HFFc6 (cell line): ENCODE measurements around the gene USH2A. TPM values are rescaled to one million over a fixed set of nuclear protein-coding genes. Genes with fewer than 3 reads are reported as not detected.
A peak's percentile ranks its signal among the peaks of the same experiment; 100 is the strongest.

Experiments used
- DNase-seq: peaks from one replicate; pipeline ENCODE4 v3.0.0-alpha.2; 2018
- H3K27ac Mint-ChIP-seq: 2 replicates; pipeline ENCODE4 v1.8.0; 2020; ENCODE audit warnings: mild to moderate bottlenecking, mixed read lengths
- H3K27me3 Mint-ChIP-seq: 2 replicates; pipeline ENCODE4 v1.8.0; 2021; ENCODE audit warnings: mild to moderate bottlenecking, moderate library complexity, mixed read lengths; ENCODE audit not compliant: insufficient read depth
- H3K36me3 Mint-ChIP-seq: 2 replicates; pipeline ENCODE4 v1.8.0; 2021; ENCODE audit warnings: low read depth, mixed read lengths
- H3K4me1 Mint-ChIP-seq: 2 replicates; pipeline ENCODE4 v1.8.0; 2020; ENCODE audit warnings: low read depth, mixed read lengths
- H3K4me3 Mint-ChIP-seq: 2 replicates; pipeline ENCODE4 v1.8.0; 2020; ENCODE audit warnings: mild to moderate bottlenecking, moderate library complexity, mixed read lengths
- H3K9me3 Mint-ChIP-seq: 2 replicates; pipeline ENCODE4 v1.8.0; 2020; ENCODE audit warnings: mild to moderate bottlenecking, mixed read lengths
- total RNA-seq, 6 experiments: library from RNA; stranded (reverse); fragmentation: NEBNext Ultra II Directional; extraction: Animal tissue kit (Norgen Biotek cat#: 25700); gene quantifications; 2 replicates in 1 of 6; 3 replicates in 5 of 6; pipeline ENCODE4 v1.2.3, GENCODE V29; 2021
- TF ChIP-seq, protein P1 (sequence below): fragments of 200-600 bp; sonication (generic); IDR thresholded peaks from 2 replicates; pipeline ENCODE4 v1.5.0; 2021; ENCODE audit warnings: antibody characterized with exemption, mild to moderate bottlenecking

Gene USH2A
- total RNA-seq, 6 experiments from 2014 or later = 0.02 to 0.07 (median 0.04) TPM

DNA sequence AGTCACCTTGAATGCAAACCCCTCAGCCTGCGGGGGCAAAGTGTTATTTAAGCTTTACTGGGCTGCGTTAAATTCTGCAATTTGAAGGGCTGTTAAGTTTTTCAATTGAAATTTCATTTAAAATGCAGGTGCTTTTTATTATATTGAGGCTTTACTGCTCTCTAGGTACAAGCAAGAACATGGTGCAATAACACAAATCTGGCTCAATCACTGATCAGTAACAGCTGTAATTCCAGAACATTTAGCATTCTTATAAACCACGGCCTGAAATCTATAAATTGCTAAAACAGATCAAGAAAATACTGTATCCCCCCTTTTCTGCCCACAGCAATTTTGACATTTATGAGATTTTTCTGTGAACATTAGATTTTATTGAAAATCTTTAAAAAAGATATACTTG lies 533.4 kb downstream of the USH2A start:
- H3K9me3 Mint-ChIP-seq = no peaks in the 10 kb centered on the region
- H3K4me3 Mint-ChIP-seq = peak overlapping the region; percentile 73; the same call in 1 of the 2 replicates
- TF ChIP-seq, protein P1, sequence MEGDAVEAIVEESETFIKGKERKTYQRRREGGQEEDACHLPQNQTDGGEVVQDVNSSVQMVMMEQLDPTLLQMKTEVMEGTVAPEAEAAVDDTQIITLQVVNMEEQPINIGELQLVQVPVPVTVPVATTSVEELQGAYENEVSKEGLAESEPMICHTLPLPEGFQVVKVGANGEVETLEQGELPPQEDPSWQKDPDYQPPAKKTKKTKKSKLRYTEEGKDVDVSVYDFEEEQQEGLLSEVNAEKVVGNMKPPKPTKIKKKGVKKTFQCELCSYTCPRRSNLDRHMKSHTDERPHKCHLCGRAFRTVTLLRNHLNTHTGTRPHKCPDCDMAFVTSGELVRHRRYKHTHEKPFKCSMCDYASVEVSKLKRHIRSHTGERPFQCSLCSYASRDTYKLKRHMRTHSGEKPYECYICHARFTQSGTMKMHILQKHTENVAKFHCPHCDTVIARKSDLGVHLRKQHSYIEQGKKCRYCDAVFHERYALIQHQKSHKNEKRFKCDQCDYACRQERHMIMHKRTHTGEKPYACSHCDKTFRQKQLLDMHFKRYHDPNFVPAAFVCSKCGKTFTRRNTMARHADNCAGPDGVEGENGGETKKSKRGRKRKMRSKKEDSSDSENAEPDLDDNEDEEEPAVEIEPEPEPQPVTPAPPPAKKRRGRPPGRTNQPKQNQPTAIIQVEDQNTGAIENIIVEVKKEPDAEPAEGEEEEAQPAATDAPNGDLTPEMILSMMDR = no peak
- H3K4me1 Mint-ChIP-seq = peaks cover 49% of the 10 kb centered on the region
- H3K27me3 Mint-ChIP-seq = no peaks in the 10 kb centered on the region
- DNase-seq = no peak
- H3K36me3 Mint-ChIP-seq = no peaks in the 10 kb centered on the region
- no peak overlapping the region for H3K27ac Mint-ChIP-seq

DNA sequence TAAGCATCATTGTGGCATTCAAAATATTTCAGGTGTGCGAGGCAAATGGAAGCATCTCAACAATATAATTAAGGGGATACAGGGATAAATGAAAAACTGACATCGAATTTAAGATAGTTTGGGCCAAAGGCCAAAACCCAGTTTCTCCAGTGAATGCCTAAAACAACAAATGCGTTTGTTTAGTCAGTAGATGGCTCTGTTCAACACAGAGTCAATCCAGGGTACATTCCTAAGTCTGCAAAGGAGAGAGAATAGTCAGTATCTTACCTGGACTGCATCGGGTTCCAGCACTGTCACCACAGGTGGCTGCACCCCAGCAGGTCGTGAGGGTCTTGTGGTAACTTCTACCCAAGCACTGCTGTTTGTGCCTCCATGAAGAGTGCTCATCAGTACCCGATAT lies 535.1 kb downstream of the USH2A start:
- H3K4me1 Mint-ChIP-seq = peaks cover 49% of the 10 kb centered on the region
- H3K4me3 Mint-ChIP-seq = no peak overlapping the region
- TF ChIP-seq, protein P1 = peak; percentile 51; the same call in 1 of the 2 replicates
- no peaks in the 10 kb centered on the region for H3K9me3 Mint-ChIP-seq
- H3K36me3 Mint-ChIP-seq = no peaks in the 10 kb centered on the region
- H3K27me3 Mint-ChIP-seq = peaks cover 3% of the 10 kb centered on the region
- peak; percentile 25 for DNase-seq
- H3K27ac Mint-ChIP-seq = no peak overlapping the region

DNA sequence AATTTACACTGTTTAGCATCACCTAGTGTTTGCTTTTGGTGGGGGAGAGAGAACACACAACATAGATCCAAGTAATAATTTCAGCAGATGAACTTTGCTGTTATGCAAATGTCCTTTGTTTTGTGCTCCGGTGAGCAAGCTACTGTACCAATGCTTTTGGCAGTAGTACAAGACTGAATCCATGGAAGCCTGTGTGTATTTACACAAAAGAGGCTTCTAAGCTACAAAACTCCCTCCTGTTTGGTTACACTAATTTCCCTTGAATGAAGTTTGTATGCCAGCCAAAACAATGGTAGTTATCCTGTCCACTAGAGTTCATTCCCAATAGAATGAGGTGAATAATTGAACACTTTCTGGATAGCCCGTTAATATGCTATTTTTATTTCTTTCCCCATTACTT lies 535.6 kb downstream of the USH2A start:
- TF ChIP-seq, protein P1 = no peak
- peaks cover 44% of the 10 kb centered on the region for H3K4me1 Mint-ChIP-seq
- DNase-seq = no peak
- no peak overlapping the region for H3K4me3 Mint-ChIP-seq
- no peaks in the 10 kb centered on the region for H3K36me3 Mint-ChIP-seq
- H3K27me3 Mint-ChIP-seq = peaks cover 3% of the 10 kb centered on the region
- no peak overlapping the region for H3K27ac Mint-ChIP-seq
- no peaks in the 10 kb centered on the region for H3K9me3 Mint-ChIP-seq

DNA sequence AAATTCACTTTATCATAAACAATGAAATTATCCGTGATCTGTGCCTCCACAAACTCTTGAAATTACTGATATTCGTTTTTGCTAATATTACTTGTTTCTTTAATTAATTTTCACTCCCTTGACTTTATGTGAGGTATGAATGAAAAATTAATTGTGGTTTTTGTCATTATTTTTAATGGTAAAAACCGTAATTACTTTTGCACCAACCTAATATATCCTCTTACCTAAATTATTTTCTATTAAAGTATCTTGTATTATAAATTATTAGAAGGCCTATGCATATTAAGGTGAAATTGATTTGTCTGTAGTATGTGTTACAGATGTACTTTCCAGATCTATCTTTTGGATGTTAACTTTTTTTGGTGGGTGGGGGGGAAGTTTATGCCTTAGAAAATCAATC lies 540.2 kb downstream of the USH2A start:
- Mint-ChIP-seq H3K4me3 (no peak overlapping the region), H3K9me3 (no peaks in the 10 kb centered on the region), H3K27ac (no peak overlapping the region), H3K27me3 (peaks cover 3% of the 10 kb centered on the region), H3K4me1 (peaks cover 4% of the 10 kb centered on the region), H3K36me3 (no peaks in the 10 kb centered on the region)
- no peak for DNase-seq
- TF ChIP-seq, protein P1 = no peak

DNA sequence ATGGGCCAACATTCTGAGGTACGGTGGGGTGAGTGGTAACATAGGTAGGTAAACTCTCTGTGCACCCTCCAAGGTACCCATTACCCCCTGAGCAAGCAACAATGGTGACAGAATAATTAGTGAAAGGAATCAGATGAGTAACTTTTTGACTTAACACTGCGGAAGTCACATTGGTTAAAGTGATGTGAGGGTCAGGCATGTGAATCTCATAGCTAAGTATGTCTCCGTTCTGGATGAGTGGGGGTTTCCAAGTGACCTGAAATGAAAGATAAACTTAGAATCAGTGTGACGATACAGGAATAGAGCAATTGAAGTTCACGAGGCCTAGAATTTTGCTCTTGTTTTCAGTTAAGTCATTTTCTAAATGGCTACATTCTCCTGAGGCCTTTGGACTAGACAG lies 544.4 kb downstream of the USH2A start:
- no peak for DNase-seq
- TF ChIP-seq, protein P1 = no peak
- Mint-ChIP-seq H3K36me3 (no peaks in the 10 kb centered on the region), H3K27ac (no peak overlapping the region), H3K9me3 (no peaks in the 10 kb centered on the region), H3K27me3 (peaks cover 1% of the 10 kb centered on the region; the same call in 1 of the 2 replicates), H3K4me3 (no peak overlapping the region), H3K4me1 (peaks cover 5% of the 10 kb centered on the region; the same call in 1 of the 2 replicates)

DNA sequence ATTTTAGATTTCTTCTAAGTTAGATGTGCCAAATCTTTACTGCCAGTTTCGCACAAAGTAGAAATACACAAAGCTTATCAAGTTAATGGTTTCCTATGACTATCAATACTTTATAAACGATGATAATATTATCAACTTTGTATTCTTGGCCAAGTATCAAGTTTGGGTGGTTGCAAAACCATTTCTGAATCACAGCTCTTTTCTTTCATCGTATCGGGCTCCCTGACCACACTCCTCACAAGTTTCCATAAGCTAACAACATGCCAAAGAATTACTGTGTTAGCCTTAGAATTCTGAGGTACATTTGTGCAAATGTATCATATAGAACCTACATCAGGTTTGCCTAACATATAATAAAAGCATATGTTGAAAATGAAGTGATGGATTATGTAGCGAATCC lies 545.1 kb downstream of the USH2A start:
- TF ChIP-seq, protein P1 = no peak
- DNase-seq = no peak
- H3K36me3 Mint-ChIP-seq = no peaks in the 10 kb centered on the region
- H3K27me3 Mint-ChIP-seq = no peaks in the 10 kb centered on the region
- peaks cover 5% of the 10 kb centered on the region; the same call in 1 of the 2 replicates for H3K4me1 Mint-ChIP-seq
- H3K4me3 Mint-ChIP-seq = no peak overlapping the region
- H3K9me3 Mint-ChIP-seq = no peaks in the 10 kb centered on the region
- no peak overlapping the region for H3K27ac Mint-ChIP-seq
